GM23338 (cell line): ENCODE measurements around the gene APOBEC2. TPM values are rescaled to one million over a fixed set of nuclear protein-coding genes. Genes with fewer than 3 reads are reported as not detected.

Experiments used
- ATAC-seq: fragments of 200-7000 bp; cut with Tn5 transposase; 3 replicates; pipeline ENCODE4 v1.9.1; 2020
- DNase-seq: peaks from one replicate; pipeline ENCODE4 v3.0.0-alpha.2; 2015; ENCODE audit warnings: low spot score
- H2AFZ ChIP-seq: fragments of 200-600 bp; sonication (generic); 2 replicates; pipeline ENCODE4 v1.8.0; 2016; ENCODE audit warnings: antibody characterized with exemption, mild to moderate bottlenecking, moderate library complexity
- H3F3A ChIP-seq: fragments of 200-600 bp; sonication (generic); replicated peaks from 2 replicates; pipeline ENCODE4 v1.8.0; 2017; ENCODE audit warnings: antibody characterized with exemption, mixed run types, low read depth
- H3K27ac ChIP-seq: fragments of 200-600 bp; sonication (generic); 2 replicates; pipeline ENCODE4 v1.6.1; 2016; ENCODE audit warnings: low read depth
- H3K27me3 ChIP-seq: fragments of 200-600 bp; sonication (generic); 2 replicates; pipeline ENCODE4 v1.8.0; 2016; ENCODE audit warnings: mild to moderate bottlenecking, mixed run types, moderate library complexity; ENCODE audit not compliant: insufficient read depth
- H3K36me3 ChIP-seq: fragments of 200-600 bp; sonication (generic); 2 replicates; pipeline ENCODE4 v1.8.0; 2016; ENCODE audit warnings: mild to moderate bottlenecking; ENCODE audit not compliant: insufficient read depth
- H3K4me1 ChIP-seq: fragments of 200-600 bp; sonication (generic); 2 replicates; pipeline ENCODE4 v1.8.0; 2016; ENCODE audit warnings: mild to moderate bottlenecking, moderate library complexity; ENCODE audit not compliant: insufficient read depth
- H3K4me2 ChIP-seq: fragments of 200-600 bp; sonication (generic); 2 replicates; pipeline ENCODE4 v1.7.1; 2017; ENCODE audit warnings: mixed run types
- H3K4me3 ChIP-seq: fragments of 200-600 bp; sonication (generic); 2 replicates; pipeline ENCODE4 v1.6.1; 2016; ENCODE audit warnings: mixed run types
- H3K79me2 ChIP-seq: fragments of 200-600 bp; sonication (generic); replicated peaks from 2 replicates; pipeline ENCODE4 v1.8.0; 2017; ENCODE audit warnings: mild to moderate bottlenecking; ENCODE audit not compliant: insufficient read depth
- H3K9me2 ChIP-seq: fragments of 200-600 bp; sonication (generic); 2 replicates; pipeline ENCODE4 v1.8.0; 2017; ENCODE audit not compliant: insufficient read depth
- H4K20me1 ChIP-seq: fragments of 200-600 bp; sonication (generic); replicated peaks from 2 replicates; pipeline ENCODE4 v1.8.0; 2017; ENCODE audit warnings: mild to moderate bottlenecking; ENCODE audit not compliant: insufficient read depth
- H3K27ac Mint-ChIP-seq: 2 replicates; pipeline ENCODE4 v1.8.0; 2020; ENCODE audit warnings: inconsistent platforms, mild to moderate bottlenecking, moderate library complexity, mixed read lengths
- H3K27me3 Mint-ChIP-seq: 3 replicates; pipeline ENCODE4 v1.8.0; 2022; ENCODE audit warnings: low read depth, mild to moderate bottlenecking, moderate library complexity, mixed read lengths, inconsistent platforms; ENCODE audit not compliant: insufficient read depth, poor library complexity
- H3K36me3 Mint-ChIP-seq: 3 replicates; pipeline ENCODE4 v1.8.0; 2021; ENCODE audit warnings: low read depth, mild to moderate bottlenecking, inconsistent platforms, moderate library complexity, mixed read lengths
- H3K4me1 Mint-ChIP-seq: 3 replicates; pipeline ENCODE4 v1.8.0; 2020; ENCODE audit warnings: mild to moderate bottlenecking, inconsistent platforms, mixed read lengths
- H3K4me3 Mint-ChIP-seq: 3 replicates; pipeline ENCODE4 v1.8.0; 2021; ENCODE audit warnings: moderate library complexity, mild to moderate bottlenecking, inconsistent platforms, mixed read lengths
- H3K9me3 Mint-ChIP-seq: 3 replicates; pipeline ENCODE4 v1.8.0; 2020; ENCODE audit warnings: moderate library complexity, mild to moderate bottlenecking, inconsistent platforms, mixed read lengths
- CREB1 ChIP-seq: fragments of 250-450 bp; sonication (Bioruptor Pico); IDR thresholded peaks from 2 replicates; pipeline ENCODE4 v1.5.0; 2020; ENCODE audit warnings: low read depth, mild to moderate bottlenecking, moderate library complexity
- CTCF ChIP-seq, 2 experiments: fragments of 200-600 bp in 1 of 2; sonication (generic) in 1 of 2; conservative IDR thresholded peaks; 2 replicates each; pipeline versions ENCODE4 v1.5.1 to v1.6.1; 2016 to 2017; ENCODE audit warnings: antibody characterized with exemption in 2 of 2, low read depth in 2 of 2, mild to moderate bottlenecking in 2 of 2, moderate library complexity in 1 of 2
- ETS1 ChIP-seq: IDR thresholded peaks from 2 replicates; pipeline ENCODE4 v1.6.1; 2016; ENCODE audit warnings: antibody characterized with exemption
- EZH2 ChIP-seq: fragments of 200-600 bp; sonication (generic); IDR thresholded peaks from one replicate; pipeline ENCODE4 v1.8.0; 2017; ENCODE audit warnings: antibody characterized with exemption, mild to moderate bottlenecking, low read depth; ENCODE audit not compliant: unreplicated experiment
- EZH2phosphoT487 ChIP-seq: fragments of 200-600 bp; sonication (generic); IDR thresholded peaks from one replicate; pipeline ENCODE4 v1.8.1; 2018; ENCODE audit warnings: antibody characterized with exemption; ENCODE audit not compliant: unreplicated experiment
- JUNB ChIP-seq: IDR thresholded peaks from one replicate; pipeline ENCODE4 v1.6.1; 2016; ENCODE audit warnings: antibody characterized with exemption; ENCODE audit not compliant: unreplicated experiment
- NANOG ChIP-seq: IDR thresholded peaks from 2 replicates; pipeline ENCODE4 v1.6.1; 2016; ENCODE audit warnings: antibody characterized with exemption, borderline replicate concordance
- POLR2AphosphoS5 ChIP-seq: IDR thresholded peaks from 2 replicates; pipeline ENCODE4 v1.6.1; 2016; ENCODE audit warnings: antibody characterized with exemption, low read depth
- REST ChIP-seq: IDR thresholded peaks from one replicate; pipeline ENCODE4 v1.6.1; 2018; ENCODE audit warnings: antibody characterized with exemption; ENCODE audit not compliant: unreplicated experiment
- STAT1 ChIP-seq: IDR thresholded peaks from one replicate; pipeline ENCODE4 v1.6.1; 2016; ENCODE audit warnings: antibody characterized with exemption; ENCODE audit not compliant: unreplicated experiment
- ZNF114 ChIP-seq: fragments of 250-450 bp; sonication (Bioruptor Pico); IDR thresholded peaks from 2 replicates; pipeline ENCODE4 v1.5.0; 2020; ENCODE audit warnings: mild to moderate bottlenecking, moderate library complexity
- ZNF331 ChIP-seq: fragments of 250-450 bp; sonication (Bioruptor Pico); IDR thresholded peaks from 2 replicates; pipeline ENCODE4 v1.5.0; 2020; ENCODE audit warnings: low read depth, mild to moderate bottlenecking, moderate library complexity
- polyA plus RNA-seq: library from polyadenylated mRNA; unstranded; fragments of >200 nt; fragmentation: Nextera tagmentation; extraction: Ambion mirVana; gene quantifications from 2 replicates; pipeline ENCODE4 v1.2.1, GENCODE V29; 2016
- total RNA-seq: library from RNA; depleted of rRNA; stranded (reverse); fragments of >200 nt; shearing (Covaris generic); gene quantifications from 2 replicates; pipeline ENCODE4 v1.2.3, GENCODE V29; 2014
- TF ChIP-seq, protein P1 (sequence below): fragments of 250-450 bp; sonication (Bioruptor Pico); IDR thresholded peaks from 2 replicates; pipeline ENCODE4 v1.5.0; 2020; ENCODE audit warnings: mild to moderate bottlenecking, moderate library complexity

APOBEC2 gene
- total and polyA plus RNA-seq, 2 experiments from 2014 or later = 2.4 TPM; not detected in 1

DNA sequence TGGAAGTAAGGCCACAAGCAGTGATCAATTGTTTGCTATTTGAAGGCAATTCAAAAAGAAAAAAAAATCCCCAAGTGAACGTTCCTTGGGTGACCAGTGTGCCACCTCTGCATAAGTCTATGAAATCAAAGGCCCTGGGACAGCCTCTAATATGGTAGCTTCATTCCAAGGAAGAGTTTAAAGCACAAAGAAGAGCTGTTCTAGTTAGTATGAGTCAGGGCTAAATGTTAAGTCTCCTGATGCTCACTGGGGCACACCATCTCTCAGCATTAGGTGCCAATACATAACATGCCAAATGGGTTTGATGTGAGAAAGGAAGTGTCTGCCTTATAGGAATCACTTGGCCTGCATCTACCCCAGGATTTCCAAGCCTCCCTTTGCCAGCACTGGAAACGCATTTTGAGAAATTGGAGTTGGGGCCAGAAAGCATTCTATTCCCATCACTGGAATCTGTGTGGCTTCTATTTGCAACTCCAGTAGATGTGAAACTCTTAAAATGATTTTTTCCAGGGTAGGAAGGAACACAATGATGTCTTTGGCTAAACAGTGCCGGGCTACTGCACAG is 27.0 kb upstream of the APOBEC2 start:
- peak overlapping the region; percentile 83; the same call in 1 of the 2 replicates for H3K4me2 ChIP-seq
- H3K27ac ChIP-seq = no peak overlapping the region
- H3K27me3 ChIP-seq = no peaks in the 10 kb centered on the region; the same call in 1 of the 2 replicates
- no peak for ATAC-seq
- TF ChIP-seq CREB1 (CRISPR knock-in tag) = no peak
- no peak for TF ChIP-seq EZH2phosphoT487
- no peak for TF ChIP-seq EZH2
- no peak for TF ChIP-seq JUNB
- TF ChIP-seq, protein P1, sequence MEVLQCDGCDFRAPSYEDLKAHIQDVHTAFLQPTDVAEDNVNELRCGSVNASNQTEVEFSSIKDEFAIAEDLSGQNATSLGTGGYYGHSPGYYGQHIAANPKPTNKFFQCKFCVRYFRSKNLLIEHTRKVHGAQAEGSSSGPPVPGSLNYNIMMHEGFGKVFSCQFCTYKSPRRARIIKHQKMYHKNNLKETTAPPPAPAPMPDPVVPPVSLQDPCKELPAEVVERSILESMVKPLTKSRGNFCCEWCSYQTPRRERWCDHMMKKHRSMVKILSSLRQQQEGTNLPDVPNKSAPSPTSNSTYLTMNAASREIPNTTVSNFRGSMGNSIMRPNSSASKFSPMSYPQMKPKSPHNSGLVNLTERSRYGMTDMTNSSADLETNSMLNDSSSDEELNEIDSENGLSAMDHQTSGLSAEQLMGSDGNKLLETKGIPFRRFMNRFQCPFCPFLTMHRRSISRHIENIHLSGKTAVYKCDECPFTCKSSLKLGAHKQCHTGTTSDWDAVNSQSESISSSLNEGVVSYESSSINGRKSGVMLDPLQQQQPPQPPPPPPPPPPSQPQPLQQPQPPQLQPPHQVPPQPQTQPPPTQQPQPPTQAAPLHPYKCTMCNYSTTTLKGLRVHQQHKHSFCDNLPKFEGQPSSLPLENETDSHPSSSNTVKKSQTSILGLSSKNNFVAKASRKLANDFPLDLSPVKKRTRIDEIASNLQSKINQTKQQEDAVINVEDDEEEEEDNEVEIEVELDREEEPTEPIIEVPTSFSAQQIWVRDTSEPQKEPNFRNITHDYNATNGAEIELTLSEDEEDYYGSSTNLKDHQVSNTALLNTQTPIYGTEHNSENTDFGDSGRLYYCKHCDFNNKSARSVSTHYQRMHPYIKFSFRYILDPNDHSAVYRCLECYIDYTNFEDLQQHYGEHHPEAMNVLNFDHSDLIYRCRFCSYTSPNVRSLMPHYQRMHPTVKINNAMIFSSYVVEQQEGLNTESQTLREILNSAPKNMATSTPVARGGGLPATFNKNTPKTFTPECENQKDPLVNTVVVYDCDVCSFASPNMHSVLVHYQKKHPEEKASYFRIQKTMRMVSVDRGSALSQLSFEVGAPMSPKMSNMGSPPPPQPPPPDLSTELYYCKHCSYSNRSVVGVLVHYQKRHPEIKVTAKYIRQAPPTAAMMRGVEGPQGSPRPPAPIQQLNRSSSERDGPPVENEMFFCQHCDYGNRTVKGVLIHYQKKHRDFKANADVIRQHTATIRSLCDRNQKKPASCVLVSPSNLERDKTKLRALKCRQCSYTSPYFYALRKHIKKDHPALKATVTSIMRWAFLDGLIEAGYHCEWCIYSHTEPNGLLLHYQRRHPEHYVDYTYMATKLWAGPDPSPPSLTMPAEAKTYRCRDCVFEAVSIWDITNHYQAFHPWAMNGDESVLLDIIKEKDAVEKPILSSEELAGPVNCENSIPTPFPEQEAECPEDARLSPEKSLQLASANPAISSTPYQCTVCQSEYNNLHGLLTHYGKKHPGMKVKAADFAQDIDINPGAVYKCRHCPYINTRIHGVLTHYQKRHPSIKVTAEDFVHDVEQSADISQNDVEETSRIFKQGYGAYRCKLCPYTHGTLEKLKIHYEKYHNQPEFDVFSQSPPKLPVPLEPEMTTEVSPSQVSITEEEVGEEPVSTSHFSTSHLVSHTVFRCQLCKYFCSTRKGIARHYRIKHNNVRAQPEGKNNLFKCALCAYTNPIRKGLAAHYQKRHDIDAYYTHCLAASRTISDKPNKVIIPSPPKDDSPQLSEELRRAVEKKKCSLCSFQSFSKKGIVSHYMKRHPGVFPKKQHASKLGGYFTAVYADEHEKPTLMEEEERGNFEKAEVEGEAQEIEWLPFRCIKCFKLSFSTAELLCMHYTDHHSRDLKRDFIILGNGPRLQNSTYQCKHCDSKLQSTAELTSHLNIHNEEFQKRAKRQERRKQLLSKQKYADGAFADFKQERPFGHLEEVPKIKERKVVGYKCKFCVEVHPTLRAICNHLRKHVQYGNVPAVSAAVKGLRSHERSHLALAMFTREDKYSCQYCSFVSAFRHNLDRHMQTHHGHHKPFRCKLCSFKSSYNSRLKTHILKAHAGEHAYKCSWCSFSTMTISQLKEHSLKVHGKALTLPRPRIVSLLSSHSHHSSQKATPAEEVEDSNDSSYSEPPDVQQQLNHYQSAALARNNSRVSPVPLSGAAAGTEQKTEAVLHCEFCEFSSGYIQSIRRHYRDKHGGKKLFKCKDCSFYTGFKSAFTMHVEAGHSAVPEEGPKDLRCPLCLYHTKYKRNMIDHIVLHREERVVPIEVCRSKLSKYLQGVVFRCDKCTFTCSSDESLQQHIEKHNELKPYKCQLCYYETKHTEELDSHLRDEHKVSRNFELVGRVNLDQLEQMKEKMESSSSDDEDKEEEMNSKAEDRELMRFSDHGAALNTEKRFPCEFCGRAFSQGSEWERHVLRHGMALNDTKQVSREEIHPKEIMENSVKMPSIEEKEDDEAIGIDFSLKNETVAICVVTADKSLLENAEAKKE (CRISPR knock-in tag) = no peak
- TF ChIP-seq CTCF (conservative IDR thresholded peaks at IDR 0.05; ENCODE audit: low read depth in 2 of 2) = no peak
- TF ChIP-seq POLR2AphosphoS5 = no peak
- no peak for TF ChIP-seq NANOG
- no peak for TF ChIP-seq STAT1
- TF ChIP-seq ZNF331 = no peak
- no peak for TF ChIP-seq REST
- no peak for TF ChIP-seq ETS1
- TF ChIP-seq ZNF114 (CRISPR knock-in tag) = no peak
- peaks cover 15% of the 10 kb centered on the region for H3K4me1 Mint-ChIP-seq
- no peak overlapping the region for H3K4me3 Mint-ChIP-seq
- no peaks in the 10 kb centered on the region for H4K20me1 ChIP-seq
- H3K9me3 Mint-ChIP-seq = no peaks in the 10 kb centered on the region
- H3K4me3 ChIP-seq = no peak overlapping the region
- H3K27me3 Mint-ChIP-seq = peaks cover 13% of the 10 kb centered on the region
- H3K4me1 ChIP-seq = peaks cover 19% of the 10 kb centered on the region
- no peak for DNase-seq
- no peaks in the 10 kb centered on the region for H3K9me2 ChIP-seq
- no peaks in the 10 kb centered on the region for H3K79me2 ChIP-seq
- no peaks in the 10 kb centered on the region for H3F3A ChIP-seq
- H3K36me3 ChIP-seq = no peaks in the 10 kb centered on the region
- H3K36me3 Mint-ChIP-seq = no peaks in the 10 kb centered on the region; the same call in 2 of the 3 replicates
- H2AFZ ChIP-seq = no peak overlapping the region
- no peak overlapping the region for H3K27ac Mint-ChIP-seq
